HFF-Myc (cell line): Measurements from ENCODE around the gene IMMP2L.

Source experiments
- DNase-seq: peaks from one replicate; pipeline ENCODE4 v3.0.0-alpha.2; 2011; ENCODE audit warnings: low read depth; ENCODE audit errors: extremely low read depth
- H3K4me3 ChIP-seq: replicated peaks from 2 replicates; pipeline ENCODE4 v1.5.1; 2011; ENCODE audit warnings: low read depth, mild to moderate bottlenecking, control low read depth, low read length
- TF ChIP-seq, protein P1 (sequence below): IDR thresholded peaks from 2 replicates; pipeline ENCODE4 v1.5.1; 2012; ENCODE audit warnings: mild to moderate bottlenecking, low read depth, low read length, control low read depth; ENCODE audit errors: missing control alignments

Gene IMMP2L

DNA sequence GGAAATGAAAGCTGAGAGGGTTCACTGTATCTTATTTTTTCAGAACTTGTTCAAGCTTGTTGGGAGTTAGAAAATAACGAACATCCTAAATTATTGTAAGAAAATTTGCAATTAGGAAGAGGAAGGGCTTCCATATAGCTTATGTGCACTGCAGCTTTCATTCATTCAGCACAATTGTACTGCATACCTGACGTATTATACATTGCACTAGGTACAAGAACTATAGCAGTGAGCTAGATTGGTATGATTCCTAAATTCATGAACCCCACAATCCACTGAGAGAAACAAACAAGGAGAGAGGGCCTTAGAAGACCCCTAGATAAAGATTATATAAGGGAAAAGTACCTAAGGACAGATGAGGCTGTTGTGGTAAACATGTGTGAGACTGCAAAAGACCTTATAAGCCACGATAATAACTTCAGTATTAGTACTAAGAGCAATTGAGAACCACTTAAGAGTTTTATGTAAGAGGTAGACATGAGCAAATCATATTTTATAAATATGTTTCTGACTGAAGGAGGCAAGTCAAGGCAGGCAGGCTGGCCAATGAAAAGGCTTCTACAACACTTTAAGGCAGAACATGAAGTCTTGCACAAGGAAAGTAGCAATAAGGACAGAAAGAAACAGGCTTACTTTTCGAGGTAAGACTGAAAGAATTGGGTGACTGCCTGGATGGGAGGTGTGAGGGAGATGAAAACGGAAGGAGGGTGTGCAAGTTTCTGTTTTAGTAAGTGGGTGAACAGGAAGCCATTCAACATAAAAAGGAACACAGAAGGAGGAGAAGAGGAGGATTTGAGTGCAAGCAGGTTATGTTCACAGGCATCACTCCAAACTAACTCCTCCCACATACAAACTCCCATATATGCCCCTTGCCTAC, 549.3 kb downstream of the IMMP2L start:
- no peak for DNase-seq
- TF ChIP-seq, protein P1, sequence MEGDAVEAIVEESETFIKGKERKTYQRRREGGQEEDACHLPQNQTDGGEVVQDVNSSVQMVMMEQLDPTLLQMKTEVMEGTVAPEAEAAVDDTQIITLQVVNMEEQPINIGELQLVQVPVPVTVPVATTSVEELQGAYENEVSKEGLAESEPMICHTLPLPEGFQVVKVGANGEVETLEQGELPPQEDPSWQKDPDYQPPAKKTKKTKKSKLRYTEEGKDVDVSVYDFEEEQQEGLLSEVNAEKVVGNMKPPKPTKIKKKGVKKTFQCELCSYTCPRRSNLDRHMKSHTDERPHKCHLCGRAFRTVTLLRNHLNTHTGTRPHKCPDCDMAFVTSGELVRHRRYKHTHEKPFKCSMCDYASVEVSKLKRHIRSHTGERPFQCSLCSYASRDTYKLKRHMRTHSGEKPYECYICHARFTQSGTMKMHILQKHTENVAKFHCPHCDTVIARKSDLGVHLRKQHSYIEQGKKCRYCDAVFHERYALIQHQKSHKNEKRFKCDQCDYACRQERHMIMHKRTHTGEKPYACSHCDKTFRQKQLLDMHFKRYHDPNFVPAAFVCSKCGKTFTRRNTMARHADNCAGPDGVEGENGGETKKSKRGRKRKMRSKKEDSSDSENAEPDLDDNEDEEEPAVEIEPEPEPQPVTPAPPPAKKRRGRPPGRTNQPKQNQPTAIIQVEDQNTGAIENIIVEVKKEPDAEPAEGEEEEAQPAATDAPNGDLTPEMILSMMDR = no peak
- no peak overlapping the region for H3K4me3 ChIP-seq

GRCh38 chr7:111012149-111012548, 550.1 kb downstream of the IMMP2L start:
- TF ChIP-seq, protein P1 = no peak
- H3K4me3 ChIP-seq = no peak overlapping the region
- DNase-seq = no peak

- TF ChIP-seq, protein P1 = no peak
- DNase-seq = no peak
- H3K4me3 ChIP-seq = no peak overlapping the region
These were observed 550.8 kb downstream of the IMMP2L start for GRCh38 chr7:111011520-111011919.

GRCh38 chr7:111010798-111011197, 551.5 kb downstream of the IMMP2L start:
- no peak for DNase-seq
- no peak overlapping the region for H3K4me3 ChIP-seq
- TF ChIP-seq, protein P1 = no peak

- DNase-seq = no peak
- no peak overlapping the region for H3K4me3 ChIP-seq
- TF ChIP-seq, protein P1 = no peak
These were observed 552.7 kb downstream of the IMMP2L start for GRCh38 chr7:111009526-111010040.

DNA sequence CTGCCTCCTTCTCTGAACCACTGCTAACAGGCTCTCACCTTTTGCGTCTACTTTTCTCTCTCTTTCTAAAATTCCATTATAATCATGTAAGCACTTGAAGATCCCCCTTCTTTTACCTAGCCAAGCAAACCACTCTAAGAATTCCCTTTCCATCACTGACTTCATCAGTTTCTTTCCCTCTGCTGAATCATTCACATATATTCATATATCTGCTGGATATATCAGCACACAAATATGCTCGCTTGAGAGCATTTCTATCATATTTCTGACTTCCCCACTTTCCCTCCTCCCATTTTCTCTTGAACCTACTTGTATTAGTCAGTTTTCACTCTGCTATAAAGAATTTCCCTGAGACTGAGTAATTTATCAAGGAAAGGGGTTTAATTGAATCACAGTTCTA, 555.6 kb downstream of the IMMP2L start:
- no peak overlapping the region for H3K4me3 ChIP-seq
- TF ChIP-seq, protein P1 = no peak
- no peak for DNase-seq
